Body of pancreas (tissue), 4 donors: ENCODE data around the gene HMGXB4.

Experiments
- POLR2A ChIP-seq, 3 donors: fragments of 450-650 bp; IDR thresholded peaks; one replicate each; pipeline ENCODE4 v1.6.1; 2016; ENCODE audit warnings: antibody characterized with exemption in 3 of 3, mild to moderate bottlenecking in 2 of 3
- TF ChIP-seq, protein P1 (sequence below), 7 experiments: fragments of 450-650 bp in 4 of 7; fragments of 200-600 bp in 3 of 7; sonication (generic) in 3 of 7; IDR thresholded peaks; one replicate each; pipeline ENCODE4 v1.5.1; 2016 to 2019; ENCODE audit warnings: antibody characterized with exemption in 7 of 7

GRCh38 chr22:35308480-35309021 lies 51.3 kb downstream of the HMGXB4 start:
- TF ChIP-seq, protein P1, sequence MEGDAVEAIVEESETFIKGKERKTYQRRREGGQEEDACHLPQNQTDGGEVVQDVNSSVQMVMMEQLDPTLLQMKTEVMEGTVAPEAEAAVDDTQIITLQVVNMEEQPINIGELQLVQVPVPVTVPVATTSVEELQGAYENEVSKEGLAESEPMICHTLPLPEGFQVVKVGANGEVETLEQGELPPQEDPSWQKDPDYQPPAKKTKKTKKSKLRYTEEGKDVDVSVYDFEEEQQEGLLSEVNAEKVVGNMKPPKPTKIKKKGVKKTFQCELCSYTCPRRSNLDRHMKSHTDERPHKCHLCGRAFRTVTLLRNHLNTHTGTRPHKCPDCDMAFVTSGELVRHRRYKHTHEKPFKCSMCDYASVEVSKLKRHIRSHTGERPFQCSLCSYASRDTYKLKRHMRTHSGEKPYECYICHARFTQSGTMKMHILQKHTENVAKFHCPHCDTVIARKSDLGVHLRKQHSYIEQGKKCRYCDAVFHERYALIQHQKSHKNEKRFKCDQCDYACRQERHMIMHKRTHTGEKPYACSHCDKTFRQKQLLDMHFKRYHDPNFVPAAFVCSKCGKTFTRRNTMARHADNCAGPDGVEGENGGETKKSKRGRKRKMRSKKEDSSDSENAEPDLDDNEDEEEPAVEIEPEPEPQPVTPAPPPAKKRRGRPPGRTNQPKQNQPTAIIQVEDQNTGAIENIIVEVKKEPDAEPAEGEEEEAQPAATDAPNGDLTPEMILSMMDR (IDR thresholded peaks at IDR 0.05), result no peak
- no peak for TF ChIP-seq POLR2A (IDR thresholded peaks at IDR 0.05)
